GM19238 (cell line): ENCODE data around the gene NAA25.
"Not testable (repeated sequence)": the region's sequence is repeated elsewhere in the genome, so short reads cannot be mapped to it uniquely, and the experiment has no call there.

Source experiments
- DNase-seq: peaks from one replicate; pipeline ENCODE4 v3.0.0; 2011; ENCODE audit warnings: low spot score; ENCODE audit not compliant: insufficient read length

The NAA25 gene

DNA sequence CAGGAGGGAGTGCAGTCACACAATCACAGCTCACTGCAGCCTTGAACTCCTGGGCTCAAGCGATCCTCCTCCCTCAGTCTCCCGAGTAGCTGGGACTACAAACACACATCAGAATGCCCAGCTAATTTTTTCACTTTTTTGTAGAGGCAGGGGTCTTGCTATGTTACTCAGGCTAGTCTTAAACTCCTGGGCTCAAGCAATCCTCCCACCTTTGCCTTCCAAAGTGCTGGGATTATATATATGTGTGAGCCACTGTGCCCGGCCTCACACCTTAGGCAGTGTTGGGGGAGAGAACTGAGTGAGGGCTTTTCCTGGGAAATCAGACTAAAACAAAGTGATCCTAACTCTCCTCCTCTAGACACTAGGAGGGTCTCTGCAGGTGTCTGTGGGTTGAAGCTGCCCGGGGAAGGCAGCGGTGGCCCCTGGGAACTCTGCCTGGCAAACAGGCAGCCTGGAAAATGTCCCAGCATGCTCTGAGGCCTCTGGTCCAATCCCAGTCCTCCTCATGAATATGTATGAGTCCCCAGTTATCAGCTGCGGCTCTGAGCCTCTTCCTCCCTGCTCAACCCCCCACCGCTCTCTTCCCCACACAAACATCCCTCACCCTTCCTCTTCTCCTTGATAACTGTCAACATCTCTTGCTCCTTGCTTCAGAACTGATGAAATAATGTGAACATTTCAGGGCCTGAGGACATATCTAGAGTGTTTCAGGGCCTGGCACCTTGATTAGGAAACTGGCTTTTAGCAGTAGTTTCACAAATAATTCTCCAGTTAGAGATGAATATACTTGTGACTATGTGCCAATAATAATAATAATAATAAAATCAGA is 7.9 kb upstream of the NAA25 start:
- DNase-seq = no peak

DNA sequence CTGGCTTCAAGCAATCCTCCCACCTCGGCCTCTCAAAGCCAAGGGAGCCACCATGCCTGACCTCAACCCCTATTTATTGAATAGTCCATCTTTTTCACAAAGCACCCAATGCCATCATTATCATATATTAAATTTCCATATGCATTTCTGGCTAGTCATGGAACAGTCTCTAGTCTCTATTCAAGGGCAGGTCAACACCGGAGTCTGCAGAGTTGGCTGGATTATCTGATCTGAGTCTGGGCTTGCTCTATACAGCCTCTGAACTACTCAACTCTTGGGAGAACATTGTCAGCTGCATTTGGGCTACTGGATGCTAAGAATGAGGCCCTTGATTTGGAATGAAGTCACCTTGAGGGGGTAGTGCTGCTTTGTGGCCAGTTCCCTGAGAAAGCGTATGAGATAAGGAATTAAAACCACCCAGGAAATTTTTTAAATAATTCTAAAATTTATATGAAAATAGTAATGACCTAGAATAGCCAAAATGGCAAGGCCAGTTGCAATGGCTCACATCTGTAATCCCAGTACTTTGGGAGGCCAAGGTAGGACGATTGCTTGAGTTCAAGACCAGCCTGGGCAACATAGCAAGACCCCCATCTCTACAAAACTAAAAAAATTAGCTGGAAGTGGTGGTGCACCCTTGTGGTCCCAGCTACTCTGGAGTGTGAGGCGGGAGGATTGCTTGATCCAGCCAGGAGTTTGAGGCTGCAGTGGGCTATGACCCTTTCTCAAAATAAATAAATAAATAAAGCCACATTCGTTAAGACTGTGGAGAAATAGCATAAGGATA is 6.9 kb upstream of the NAA25 start:
- no peak for DNase-seq

DNA sequence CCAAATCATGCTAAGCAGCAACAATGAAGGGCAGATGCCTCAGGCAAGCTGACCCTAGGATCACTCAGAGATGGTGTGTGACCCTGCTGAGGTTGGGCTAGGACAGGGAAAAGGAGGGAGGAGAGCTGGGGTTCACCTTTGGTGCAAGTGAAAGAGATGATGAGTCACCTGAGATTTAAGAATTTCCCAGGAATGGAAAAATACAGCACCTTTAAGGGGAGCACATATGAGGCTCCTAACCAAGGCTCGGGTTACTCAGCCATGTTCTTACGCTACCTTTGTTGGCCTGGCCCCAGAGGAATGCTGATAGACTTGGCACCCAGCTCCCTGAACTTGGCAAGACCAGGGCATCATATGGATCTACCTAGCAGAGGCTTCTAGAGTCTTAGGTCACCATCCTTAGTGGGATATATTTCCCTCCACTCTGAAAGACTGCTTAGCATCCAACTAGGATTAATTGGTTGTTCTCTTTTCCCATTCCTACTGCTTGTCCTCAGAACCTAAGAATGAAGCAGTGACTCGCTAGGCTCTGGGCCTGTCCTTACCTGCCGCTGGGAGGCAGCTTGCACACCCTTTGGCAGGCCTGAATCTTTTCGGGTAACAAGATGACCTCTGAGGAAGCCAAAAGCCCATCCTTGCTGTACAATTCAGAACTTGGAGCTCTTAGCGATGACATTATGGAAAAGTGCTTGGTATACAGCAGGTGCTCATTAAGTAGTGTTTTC is 4.0 kb upstream of the NAA25 start:
- no peak for DNase-seq

DNA sequence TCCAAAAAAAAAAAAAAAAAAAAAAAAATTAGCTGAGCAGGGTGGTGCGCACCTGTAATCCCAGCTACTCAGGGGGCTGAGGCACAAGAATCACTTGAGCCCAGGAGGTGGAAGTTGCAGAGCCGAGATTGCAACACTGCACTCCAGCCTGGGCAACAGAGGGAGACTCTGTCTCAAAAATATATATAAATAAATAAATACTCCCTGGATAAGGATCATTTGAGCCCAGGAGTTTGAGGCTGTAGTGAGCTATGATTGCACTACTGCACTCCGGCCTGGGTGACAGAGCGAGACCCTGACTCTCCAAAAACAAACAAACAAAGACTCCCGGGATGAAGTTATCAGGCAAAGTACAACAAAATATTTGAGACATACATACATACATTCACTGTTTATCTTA is 3.3 kb upstream of the NAA25 start:
- no peak for DNase-seq

DNA sequence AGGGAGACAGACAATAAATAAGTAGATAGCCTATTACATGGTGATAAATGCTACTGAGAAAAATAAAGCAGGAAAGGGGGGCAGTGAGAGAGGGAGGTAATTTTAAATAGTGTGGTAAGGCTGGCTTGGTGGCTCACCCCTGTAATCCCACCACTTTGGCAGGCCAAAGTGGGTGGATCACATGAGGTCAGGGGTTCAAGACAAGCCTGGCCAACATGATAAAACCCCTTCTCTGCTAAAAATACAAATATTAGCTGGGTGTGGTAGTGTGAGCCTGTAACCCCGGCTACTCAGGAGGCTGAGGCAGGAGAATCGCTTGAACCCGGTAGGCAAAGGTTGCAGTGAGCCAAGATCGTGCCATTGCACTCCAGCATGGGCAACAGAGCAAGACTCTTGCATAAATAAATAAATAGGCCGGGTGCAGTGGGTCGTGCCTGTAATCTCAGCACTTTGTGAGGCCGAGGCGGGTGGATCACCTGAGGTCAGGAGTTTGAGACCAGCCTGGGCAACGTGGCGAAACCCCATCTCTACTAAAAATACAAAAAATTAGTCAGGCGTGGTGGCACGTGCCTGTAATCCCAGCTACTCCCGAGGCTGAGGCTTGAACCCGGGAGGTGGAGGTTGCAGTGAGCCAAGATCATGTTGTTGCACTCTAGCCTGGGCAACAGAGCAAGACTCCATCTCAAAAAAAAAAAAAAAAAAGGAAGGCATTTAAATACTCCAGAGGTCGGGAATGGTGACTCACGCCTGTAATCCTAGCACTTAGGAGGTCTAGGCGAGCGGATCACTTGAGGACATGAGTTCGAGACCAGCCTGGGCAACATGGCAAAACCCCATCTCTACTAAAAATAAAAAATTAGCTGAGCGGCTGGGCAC is 2.4 kb upstream of the NAA25 start:
- DNase-seq = not testable (repeated sequence)

DNA sequence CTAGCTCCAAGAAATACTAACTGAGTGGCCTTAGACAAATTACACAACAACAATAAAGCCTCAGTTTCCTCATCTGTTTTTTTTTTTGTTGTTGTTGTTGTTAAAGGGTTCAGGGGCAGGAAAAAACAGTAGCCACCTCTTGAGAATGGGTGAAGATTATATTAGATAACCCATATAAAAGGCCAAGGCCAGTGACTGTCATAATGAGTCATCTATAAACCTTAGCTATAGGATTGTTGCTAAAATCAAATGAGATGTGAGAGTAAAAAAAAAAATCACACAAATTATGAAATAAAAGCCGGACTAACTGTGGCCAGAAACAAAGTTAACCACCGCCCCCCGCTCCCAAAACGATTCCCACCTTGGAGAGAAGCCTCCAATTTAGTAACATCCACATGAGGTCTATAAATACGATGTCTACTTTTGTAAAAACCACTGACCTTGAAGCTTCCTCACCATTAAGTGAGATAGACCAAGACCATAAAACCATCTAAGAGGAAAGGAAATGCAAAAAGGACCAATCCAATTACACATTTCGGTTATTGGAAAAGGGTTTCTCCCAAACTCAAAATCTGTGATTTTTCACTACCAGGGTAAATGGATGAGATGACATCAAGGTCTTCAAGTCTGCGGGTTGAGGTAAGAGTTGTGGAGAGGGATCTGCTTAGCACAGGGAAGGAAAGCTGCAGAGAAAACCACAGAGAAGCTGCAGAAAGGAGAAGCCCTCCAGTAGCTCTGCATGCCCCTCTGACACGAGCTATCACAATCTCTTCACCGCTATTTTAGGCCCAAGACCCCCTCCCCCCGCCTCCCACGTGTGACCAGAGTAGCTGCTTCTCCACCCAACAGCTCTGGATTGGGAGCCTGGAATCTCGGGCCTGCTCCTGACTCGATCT is 1.0 kb downstream of the NAA25 start:
- no peak for DNase-seq

DNA sequence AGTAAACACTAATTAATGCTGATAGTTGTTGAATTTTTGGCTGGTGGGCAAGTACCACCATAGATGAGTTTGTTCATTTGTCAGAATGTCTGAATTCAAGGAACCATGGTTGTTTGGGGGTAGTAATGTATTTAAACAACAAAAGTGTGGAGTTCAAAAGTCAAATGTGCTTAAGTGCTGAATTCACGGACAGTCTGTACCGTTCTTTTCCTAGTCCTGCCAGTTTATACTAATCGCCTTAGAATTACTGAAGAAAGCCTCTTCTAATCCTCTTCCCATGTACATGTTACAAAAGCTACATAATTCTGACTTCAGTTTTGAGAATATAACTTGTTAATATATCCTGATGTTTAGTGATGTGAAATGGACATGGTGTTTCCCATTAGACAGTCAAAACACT is 2.7 kb downstream of the NAA25 start:
- no peak for DNase-seq

DNA sequence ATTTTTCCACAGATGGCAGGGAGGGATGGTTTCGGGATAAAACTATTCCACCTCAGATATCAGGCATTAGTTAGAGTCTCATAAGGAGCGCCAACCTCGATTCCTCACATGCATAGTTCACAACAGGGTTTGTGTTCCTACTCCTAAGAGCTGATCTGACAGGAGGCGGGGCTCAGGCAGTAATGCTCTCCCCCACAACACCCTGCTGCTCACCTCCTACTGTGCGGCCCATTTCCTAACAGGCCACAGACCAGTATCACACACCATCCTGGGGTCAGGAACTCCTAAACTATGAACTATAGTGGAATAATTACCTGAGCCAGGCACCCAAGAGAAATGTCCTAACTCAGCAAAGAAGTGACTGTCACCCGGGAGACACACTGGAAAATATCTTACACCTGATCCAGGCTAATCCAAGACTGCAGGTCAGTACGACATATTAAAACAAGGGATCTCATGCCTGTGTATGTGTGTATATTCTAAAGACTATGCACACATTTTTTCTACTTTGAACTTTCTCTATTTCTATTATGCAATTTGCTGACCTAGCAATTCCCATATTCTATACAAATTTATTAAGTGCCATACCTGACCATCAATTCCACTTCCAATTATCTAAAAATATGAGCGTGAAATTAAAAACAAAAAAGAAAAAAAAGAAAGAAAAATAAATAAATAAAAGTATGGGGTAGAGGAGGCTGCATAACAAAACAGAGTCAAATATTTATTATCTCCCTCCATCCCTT is 4.7 kb downstream of the NAA25 start:
- DNase-seq = no peak

DNA sequence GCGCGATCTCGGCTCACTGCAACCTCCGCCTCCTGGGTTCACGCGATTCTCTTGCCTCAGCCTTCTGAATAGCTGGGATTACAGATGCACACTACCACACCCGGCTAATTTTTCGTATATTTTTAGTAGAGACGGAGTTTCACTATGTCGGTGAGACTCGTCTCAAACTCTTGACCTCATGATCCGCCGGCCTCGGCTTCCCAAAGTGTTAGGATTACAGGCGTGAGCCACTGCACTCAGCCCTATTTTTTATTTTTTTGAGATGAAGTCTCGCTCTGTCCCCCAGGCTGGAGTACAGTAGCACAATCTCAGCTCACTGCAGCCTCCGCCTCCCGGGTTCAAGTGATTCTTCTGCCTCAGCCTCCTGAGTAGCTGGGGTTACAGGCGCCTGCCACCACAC is 5.8 kb downstream of the NAA25 start:
- DNase-seq = not testable (repeated sequence)

DNA sequence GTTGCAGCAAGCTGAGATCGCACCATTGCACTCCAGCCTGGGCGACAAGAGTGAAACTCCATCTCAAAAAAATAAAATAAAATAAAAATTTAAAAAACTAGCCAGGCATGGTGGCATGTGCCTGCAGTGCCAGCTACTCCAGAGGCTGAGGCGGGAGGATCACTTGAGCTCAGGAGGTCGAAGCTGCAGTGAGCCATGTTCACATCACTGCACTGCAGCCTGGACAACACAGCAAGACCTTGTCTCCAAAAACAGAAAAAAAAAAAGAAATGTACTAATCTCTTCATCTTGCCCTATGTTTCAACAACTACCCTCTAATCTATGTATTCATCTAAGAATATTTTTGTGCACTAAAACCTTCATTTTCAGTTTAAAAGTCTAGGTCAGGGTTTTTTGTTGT is 6.5 kb downstream of the NAA25 start:
- DNase-seq = no peak

DNA sequence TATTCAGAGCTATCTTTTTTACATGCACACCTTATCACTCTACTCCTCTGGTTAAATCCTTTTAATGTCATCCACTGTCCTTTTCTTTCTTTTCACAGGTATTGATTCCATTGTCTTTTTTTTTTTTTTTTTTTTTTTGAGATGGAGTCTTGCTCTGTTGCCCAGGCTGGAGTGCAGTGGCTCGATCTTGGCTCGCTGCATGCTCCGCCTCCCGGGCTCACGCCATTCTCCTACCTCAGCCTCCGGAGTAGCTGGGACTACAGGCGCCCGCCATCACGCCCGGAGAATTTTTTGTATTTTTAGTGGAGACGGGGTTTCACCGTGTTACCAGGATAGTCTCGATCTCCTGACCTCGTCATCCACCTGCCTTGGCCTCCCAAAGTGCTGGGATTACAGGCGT is 8.1 kb downstream of the NAA25 start:
- DNase-seq = not testable (repeated sequence)

DNA sequence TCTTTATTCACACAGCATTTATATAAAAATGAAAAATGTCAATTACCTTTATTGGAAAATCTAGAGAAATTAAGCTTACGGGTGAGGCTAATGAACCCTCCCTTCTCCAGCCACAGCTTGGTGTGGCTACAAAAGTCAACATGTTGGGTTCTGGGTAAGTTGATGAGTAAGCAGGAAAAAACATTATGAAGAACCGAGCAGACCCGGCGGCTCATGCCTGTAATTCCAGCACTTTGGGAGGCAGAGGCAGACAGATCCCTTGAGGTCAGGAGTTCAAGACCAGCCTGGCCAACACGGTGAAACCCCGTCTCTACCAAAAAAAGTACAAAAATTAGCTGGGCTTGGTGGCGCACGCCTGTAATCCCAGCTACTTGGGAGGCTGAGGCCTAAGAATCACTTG is 10.9 kb downstream of the NAA25 start:
- no peak for DNase-seq

DNA sequence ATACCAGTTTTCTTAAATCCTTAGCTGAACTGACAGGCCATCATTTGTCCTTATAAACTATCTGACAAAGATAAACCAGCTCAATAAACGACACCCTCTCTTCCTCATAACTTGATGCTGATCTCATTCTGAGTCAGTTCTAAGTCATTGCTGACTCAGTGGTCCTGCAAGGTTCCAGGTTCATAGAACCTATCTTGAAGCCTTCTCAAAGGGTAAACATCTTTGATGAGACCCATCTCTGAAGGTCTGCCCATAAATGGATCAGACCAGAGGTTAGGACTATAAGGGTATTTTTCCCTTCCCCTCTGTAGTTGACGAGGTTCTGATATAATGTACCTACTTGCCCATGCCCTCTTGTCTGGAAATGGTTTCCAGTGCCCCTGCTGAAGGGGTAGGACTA is 11.9 kb downstream of the NAA25 start:
- no peak for DNase-seq

DNA sequence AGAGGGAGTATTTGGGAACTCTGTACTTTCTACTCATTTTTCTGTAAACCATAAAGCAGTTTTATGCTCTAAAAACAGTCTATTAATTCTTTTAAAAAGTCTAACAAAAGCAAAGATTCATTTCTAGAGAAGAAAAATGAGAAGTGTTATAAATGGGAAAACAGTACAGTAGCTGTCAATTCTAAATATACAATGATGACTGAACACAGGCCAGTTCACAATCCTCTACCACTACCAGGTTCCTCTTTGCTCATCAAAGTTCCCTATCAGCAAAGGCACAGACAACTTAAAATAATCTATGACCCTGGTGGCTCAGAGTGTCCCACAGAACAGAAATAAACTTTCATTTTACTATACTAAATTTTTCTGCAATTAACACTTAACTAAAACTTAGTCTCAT is 12.5 kb downstream of the NAA25 start:
- DNase-seq = no peak

DNA sequence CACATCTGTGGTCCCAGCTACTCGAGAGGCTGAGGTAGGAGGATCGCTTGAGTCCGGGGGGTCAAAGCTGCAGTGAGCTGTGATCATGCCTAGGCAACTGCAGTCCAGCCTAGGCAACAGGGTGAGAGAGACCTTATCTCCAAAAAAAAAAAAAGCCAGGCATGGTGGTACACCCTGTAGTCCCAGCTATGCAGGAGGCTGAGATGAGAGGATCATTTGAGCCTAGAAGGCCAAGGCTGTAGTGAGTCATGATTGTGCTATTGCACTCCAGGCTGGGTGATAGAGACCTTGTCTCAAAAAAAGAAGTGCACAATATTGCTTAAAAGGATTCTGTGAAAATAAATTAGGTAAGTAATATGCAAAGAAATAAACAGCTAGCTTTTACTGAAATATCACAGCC is 17.0 kb downstream of the NAA25 start:
- DNase-seq = no peak

DNA sequence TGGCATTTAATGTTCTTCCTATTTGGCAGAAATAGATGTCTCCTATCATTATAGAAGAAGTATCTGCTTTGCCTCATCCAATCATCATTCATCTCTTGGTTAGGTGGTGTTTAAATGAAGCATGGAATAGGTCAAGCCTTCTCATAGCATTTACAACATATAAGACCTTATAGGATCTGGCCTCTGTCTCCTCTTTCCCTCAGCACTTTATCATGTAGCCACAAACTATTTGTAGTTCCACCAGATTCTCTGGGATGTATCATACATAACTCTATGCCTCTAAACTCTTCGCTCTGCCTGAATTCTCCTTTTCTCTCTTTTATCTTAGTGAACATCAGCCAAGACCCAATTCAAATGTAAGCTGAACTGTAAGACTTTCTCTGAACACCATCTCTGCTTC is 20.7 kb downstream of the NAA25 start:
- no peak for DNase-seq

DNA sequence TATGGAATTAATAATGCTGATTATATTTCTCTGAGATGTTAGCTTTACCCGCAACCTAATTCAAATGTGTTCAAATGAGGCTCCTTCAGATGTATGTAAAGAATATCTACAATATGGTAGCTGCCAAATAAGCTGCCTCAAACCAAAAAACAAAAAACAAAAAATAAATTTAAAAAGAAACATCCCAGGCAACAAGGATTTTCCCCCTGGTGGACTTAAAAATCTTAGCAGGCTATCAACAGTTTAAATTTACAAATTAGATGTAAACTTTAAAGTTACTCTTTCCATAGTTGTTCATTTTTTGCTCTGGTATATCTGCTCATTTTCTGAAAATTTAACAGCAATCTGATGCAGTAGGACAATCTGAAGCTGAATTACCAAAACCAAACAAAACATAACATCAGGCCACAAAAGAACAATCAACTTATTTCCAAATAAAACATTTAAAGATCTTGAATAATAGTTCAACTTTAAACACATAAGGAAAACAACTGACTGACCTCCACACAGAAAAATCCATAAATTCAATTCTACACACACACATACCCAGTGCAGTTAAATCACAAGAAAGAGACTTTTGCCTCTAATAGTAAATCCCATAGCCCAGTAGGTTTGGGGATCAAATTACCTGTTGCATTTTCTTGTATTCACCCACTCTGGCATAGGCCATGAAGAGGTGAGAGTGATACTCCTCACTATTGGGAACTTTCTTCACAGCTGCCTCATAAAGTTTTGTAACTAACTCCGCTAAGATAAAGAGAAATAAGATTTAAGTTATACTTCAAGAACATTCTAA is 21.3 kb downstream of the NAA25 start:
- DNase-seq = no peak

DNA sequence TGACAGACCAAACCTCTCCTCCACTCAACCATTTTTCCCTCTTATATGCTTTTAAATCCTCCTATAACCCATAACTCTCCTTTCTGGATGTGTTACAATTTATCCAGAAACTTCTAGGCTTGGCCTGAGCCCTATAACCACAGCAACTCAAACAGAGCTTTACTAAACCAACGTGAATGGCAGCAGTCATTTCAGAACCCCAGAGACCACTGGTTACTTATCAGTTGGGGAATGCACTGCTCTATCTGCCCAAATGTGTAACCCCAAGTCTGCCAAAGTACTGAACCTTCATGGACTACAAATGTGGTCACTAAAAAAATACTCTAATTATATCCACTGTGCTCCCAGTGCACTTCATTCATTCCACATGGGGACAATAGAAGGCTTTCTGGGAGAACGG is 42.0 kb downstream of the NAA25 start:
- no peak for DNase-seq

DNA sequence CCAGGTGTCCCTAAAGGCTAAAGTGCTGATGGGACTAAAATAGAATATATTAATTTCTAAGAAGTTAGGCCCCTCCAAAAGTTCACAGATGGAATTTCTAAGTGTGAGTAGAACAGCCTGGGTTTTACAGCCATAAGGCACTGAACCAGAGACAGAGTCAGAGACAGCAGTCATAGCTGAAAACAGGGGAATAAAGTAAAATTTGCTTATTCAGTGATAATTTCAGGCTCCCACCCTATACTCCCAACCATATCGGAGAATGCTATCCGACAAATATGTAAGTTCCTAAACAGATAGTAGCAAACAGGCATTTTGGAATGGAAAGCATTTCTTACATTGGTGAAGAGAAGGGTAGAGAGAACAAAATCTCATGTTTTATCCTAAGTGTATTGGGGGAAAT is 45.3 kb downstream of the NAA25 start:
- DNase-seq = no peak
